Activated T-helper 9 cell treated with anti-CD3 and anti-CD28 coated beads, Interleukin-2, amount 50 U/mL, for 16 hours (primary cell): ENCODE data around the gene FAM133A.
A peak's percentile ranks its signal among the peaks of the same experiment; 100 is the strongest.

Experiments
- DNase-seq: peaks from one replicate; pipeline ENCODE4 v3.0.0-alpha.2; 2020; ENCODE audit warnings: low read depth

Gene FAM133A

DNA sequence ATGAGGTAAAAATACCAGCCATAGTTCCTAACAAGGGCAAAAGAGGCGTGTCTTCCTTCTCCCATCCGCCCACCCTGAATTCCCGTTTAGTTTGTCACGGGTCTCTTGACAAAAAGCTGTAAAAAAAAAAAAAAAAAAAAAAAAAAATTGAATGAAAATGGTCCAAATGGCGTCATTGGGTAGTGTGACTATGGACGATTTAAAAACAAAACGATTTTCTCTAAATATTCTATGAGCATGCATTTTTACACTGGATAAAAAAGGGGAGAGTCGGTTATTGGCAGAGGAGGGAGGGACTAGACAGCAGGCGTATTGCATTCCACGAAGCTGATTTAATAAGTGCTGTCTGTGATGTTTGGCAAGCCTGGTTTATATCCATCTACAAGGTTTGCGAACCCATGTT lies at the start of gene FAM133A:
FAM133A (plus strand) TSS at position 338 of the 403 bp plus-strand sequence. CDS start 35,214 bp downstream, outside the sequence.
- no peak for DNase-seq

DNA sequence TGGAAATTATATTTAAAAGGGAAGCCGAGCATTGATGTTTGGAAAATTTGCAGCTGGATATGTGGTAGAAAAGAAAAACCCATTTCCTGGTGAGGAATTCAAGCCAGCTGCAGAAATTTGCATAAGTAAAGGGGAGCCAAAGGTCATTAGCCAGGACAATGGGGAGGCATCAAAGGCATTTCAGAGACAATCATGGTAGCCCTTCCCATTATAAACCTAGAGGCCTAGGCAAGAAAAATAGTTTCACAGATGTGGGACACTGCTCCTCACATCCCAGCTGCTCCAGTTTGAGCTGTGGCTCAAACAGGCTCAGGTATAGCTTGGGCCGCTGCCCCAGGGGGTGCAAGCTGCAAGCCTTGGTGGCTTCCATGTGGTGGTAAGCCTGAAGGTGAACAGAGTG lies 36.4 kb upstream of the FAM133A start:
- DNase-seq, result no peak

DNA sequence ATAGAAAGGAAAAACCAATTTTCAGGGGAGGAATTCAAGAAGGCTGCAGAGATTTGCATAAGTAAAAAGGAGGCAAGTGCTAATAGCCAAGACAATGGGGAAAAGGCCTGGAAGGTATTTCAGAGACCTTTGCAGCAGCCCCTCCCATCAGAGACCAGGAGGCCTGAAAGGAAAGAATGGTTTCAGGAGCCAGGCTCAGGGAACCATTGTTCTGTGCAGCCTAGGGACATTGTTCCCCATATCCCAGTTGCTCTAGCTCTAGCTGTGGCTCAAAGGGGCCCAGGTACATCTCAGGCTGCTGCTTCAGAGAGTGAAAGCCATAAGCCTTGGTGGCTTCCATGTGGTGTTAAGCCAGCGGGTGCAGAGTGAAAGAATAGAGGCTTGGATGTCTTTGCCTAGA lies 24.6 kb upstream of the FAM133A start:
- no peak for DNase-seq

DNA sequence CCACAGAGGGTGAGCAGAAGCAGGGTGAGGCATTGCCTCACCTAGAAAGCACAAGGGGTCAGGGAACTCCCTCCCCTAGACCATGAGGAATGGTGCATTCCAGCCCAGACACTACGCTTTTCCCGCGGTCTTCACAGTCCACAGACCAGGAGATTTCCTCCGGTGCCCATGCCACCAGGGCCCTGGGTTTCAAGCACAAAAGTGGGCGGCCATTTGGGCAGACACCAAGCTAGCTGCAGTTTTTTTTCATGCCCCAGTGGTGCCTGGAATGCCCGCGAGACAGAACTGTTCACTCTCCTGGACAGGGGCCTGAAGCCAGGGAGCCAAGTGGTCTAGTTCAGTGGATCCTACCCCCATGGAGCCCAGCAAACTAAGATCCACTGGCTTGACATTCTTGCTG lies 13.4 kb upstream of the FAM133A start:
- DNase-seq, result no peak

DNA sequence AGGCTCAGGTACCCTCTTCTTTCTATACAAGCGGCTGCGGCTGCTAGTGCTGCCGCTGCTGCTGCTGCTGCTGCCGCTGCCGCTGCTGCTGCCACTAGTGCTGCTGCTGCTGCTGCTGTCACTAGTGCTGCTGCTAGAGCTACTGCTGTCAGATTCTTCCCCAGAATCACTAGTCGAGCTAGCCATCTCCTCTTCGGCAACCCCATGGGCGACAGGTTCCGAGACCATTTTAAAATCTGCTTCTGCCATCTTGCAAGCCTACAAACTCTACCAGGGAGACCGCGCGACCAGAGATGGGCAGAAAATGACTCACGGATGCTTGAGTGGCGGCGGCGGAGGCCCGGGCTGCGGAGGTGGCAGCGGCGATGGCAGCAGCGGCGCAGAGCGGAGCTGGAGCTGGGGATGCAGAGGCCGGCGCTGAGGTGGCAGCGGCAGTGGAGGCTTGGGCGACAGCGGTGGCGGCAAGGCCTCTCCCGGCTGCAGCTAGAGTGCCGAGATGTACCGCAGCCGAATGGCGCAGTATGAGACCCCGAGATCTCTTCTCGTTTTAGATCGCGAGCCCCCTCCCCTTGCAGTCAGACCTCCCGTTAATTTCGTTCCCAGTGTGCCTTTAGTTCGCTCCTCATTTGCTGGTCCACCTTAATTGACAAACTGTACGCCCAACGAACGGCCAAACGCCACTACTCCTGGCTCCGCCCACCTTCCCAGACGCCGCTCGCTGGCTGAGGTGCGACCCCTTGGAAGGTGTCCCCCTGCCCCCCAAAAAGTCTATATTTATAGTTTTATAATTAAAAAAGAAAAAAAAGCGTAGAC lies 744 bp upstream of the FAM133A start, which contains the start of gene NAP1L3:
NAP1L3 (minus strand) TSS at position 523 of the 813 bp plus-strand sequence; CDS start at position 249, 274 bp downstream.
- peak; percentile 51 for DNase-seq

DNA sequence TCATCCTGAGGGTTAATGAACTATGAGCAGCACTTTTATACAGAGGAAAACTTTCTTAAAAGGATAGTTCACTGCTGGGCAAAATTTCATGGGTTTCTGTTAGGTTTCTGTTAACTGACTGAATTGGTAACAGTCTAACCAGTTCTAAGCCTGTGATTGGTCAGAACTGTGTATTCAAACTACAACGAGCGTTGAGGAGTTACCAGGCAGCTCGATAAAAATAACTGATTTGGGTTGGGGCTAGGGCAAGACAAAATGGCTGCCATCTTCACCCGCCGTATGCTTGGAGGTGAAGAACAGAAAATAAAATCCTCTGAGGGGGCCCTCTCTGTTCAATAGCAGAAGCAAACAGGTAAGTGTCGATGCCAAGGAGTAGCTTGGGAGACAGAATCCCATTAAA lies 22.0 kb downstream of the FAM133A start:
- DNase-seq, result no peak

DNA sequence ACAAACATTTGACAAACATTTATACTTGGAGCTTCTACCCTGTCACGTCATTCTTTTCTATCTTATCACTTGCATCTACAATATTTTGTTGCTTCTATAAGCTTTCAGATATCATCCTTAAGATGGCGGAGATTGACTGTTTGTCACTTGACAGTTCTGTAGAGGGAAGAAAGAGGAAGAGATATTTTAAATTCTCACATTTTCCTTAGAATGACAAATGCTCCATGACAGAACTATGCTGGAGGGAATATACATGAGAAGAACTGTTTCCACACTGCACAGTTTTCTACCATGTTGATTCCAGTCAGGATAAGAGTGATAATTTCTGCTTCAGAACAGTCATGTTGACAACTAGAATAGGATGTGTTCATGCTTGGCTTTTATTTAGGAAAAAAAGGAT lies 29.7 kb downstream of the FAM133A start:
- no peak for DNase-seq

DNA sequence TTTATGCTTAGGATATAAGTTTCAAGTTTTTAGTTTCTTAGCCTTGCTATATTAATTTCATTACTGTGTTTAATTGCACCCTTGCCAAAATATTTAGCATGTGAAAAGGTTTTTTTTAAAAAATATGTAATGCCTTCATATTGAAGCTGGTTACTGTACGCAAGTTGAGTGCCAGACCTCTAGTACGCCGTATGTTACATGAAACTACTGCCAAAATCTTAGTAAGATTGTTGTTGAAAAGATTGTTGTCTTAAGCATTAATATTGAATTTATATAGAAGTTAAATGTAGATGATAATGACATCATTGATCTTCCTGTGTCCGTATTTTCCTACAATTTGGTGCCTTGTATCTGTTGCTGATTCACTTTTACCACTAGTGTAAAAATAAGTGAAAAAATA lies 37.1 kb downstream of the FAM133A start:
- DNase-seq, result no peak

DNA sequence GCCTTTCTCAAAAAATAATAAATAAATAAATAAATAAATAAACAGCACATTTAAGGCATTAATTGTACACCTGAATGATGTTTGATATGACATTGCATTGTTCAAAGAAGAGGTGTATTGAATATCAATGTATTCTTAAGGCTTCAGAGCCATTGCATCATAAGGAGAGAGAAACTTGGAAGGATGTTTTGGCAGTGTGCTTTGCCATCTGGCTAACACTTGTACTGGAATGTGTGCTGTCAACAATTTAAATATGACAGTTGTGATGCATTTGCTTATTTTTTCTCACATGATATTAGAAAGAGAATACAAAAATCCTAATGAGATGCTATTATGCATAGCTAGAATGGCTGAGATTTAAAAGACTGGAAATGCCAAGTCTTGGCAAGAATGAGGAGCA lies 67.8 kb downstream of the FAM133A start:
- no peak for DNase-seq

DNA sequence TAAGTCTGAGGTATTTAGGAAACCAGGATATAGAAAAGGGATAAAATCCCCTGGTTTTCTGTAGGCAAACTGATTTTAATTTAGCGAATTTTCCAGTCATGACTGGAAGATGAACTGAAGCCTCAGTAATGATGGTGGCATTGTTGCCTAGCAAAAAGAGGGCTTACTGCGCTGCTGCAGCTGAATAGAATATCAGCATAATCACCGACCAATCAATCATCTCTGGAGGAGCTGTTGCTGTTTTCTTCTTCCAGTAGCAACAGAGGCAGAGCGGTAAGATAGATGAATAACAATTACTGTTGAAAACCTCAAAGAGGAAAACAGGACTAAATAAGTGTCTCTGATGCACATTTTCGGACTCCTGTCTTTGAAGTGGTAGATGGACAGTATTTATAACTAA lies 86.2 kb downstream of the FAM133A start:
- no peak for DNase-seq
